Caki2 (cell line): ENCODE results near the gene ANGPT4. TPM values are rescaled to one million over a fixed set of nuclear protein-coding genes. Genes with fewer than 3 reads are reported as not detected.

ENCODE experiments used
- DNase-seq: peaks from one replicate; pipeline ENCODE4 v3.0.0-alpha.2; 2015; ENCODE audit warnings: low read depth
- in situ Hi-C: cut with HindIII; loops from 2 replicates; pipeline ENCODE4 v1.10.0; 2016; ENCODE audit warnings: low sequenced_read_pairs, low pct_unique_long_range_greater_than_20kb, mixed read lengths
- total RNA-seq: library from RNA; depleted of rRNA; stranded (reverse); fragments of >200 nt; shearing (Covaris generic); gene quantifications from 2 replicates; pipeline ENCODE4 v1.2.3, GENCODE V29; 2014; ENCODE audit warnings: low replicate concordance

Gene ANGPT4
- total RNA-seq, 1 experiment from 2014 or later, result not detected

DNA sequence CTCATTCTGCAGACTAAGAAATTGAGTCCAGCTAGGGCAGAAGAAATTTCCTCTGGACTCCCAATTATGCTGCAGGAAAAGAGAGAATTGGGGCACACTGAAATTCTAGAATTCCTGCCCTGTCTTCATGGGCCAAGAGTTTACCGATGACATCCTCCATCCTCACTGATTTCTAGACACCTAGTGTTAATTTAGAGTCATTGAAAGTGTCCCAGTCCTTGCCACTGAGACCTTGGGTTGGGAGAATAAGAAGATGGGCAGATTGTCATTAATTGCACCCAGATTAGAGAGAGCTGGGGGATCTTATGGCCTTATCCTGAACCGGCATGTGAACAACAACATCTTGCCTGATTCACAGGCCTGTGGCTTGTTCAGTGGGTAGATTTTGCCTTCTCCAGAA, 29.0 kb downstream of the ANGPT4 start:
- in situ Hi-C loops, result no loop called here
- no peak for DNase-seq

DNA sequence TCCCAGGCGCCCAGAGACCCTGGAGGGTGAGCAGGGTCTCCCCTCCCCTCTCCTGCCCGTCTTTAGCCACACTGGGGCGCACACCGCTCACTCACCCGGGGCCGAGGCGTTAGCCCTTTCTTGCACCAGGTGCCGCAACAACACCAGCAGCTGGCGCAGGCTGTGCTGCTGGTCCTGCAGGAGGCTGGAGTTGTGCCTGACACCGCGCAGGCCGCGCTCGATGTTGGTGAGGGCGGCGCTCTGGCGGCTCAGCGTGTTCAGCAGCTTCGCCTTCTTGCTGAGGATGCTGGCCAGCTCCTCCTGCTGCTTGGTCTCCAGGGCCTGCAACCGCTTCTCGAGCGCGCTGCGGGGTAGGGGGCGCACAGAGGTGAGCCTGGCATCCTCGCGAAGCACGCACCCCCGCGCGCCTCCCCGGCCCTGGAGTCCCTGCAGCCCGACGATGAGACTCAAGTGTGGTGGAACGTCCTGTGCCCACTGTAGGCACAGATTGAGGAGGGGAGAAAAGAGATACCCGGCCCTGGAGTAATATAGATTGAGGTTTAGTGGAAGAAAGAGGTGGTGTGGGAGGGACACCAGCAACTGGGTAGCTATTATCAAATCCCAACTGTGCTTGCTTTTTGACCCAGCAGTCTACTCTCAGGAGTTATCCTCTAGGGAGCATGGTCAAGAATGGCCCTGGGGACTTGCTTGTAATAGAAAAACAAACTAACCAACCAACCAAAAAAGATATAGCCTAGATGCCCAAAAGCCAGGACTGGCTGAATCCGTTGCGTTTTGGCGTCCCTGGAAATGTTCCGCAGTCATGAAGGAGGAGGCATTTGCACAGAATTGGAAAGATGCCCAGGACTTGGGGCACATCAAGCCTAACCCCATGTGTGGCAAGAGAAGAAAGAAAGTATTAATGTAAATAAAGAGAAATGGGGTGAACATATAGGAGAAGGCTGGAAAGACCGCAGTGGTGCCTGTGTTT, 30.9 kb downstream of the ANGPT4 start:
- in situ Hi-C loops, result no loop called here
- DNase-seq, result no peak

DNA sequence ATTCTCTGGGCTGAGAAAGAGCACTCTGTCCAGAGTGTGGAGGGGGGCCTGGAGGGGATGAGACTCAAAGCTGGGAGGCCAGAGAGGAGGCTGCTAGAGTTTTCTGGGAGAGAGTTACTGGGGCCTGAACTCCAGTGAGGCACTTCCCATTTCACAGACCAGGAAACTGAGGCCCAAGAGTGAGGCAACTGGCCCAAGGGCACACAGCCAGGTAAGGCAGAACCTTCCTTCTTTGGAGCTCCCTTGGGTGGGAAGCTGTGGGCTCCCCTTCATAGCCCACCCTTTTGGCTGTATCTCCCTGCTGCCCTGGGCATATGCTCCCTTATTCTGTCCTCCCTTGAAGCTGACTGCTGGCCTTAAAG, 34.4 kb downstream of the ANGPT4 start:
- in situ Hi-C loops, result no loop called here
- no peak for DNase-seq

DNA sequence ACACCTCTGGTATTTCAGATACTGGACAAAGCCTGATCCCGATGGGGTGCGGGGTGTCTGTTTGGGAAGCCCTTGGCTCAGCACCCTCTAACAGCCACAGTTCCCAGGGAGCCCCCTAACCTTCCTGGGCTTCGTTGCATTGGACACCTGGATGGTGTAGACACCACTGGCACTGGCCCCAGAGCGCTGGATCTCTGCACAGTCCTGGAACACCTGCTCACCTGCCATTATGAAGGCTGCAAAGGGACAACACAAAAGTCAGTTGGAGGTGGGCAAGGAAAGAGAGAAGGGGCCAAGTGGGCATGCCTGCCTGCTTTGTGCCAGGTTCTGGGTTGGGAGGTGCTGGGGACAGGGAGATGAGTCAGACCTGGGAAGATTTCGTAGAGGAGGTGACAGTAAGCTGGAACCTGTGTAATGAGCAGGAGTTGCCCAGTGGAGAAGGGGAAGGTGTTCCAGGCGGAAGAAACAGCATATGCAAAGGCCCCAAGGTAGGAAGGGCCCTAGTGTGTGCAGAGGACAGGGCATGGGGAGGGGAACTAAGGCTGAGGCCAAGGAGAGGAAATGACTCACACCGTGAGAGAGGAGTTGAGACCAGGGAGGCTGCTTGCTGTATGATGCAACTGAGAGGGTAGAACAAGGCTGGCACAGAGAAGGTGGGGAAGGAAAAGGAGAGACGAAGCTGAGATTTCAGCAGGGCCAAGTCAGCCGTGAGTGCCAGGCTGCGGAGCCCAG, 34.9 kb downstream of the ANGPT4 start:
- in situ Hi-C loops, result no loop called here

DNA sequence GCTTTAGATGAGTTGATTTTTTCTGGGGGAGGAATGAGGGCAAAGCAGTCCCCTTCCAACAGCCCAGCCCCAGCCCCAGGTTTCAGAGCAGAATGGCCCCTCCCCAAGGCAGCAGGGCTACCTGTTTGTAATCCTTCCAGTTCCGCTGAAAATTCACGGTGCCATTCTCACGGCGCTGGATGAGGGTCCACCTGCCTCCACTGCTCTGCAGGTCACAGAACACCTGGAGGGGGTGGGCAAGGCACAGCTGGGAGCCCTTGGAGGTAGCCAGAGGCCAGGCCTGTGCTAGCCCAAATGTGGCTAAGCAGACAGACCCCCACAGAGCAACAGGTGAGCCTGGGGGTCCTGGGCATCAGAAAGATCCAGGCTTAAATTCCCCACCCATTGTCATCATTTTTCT, 36.5 kb downstream of the ANGPT4 start:
- DNase-seq, result no peak
- in situ Hi-C loops, result no loop called here

More for the DNA sequence above, 34.9 kb downstream of the ANGPT4 start:
- peak; percentile 27 for DNase-seq

DNA sequence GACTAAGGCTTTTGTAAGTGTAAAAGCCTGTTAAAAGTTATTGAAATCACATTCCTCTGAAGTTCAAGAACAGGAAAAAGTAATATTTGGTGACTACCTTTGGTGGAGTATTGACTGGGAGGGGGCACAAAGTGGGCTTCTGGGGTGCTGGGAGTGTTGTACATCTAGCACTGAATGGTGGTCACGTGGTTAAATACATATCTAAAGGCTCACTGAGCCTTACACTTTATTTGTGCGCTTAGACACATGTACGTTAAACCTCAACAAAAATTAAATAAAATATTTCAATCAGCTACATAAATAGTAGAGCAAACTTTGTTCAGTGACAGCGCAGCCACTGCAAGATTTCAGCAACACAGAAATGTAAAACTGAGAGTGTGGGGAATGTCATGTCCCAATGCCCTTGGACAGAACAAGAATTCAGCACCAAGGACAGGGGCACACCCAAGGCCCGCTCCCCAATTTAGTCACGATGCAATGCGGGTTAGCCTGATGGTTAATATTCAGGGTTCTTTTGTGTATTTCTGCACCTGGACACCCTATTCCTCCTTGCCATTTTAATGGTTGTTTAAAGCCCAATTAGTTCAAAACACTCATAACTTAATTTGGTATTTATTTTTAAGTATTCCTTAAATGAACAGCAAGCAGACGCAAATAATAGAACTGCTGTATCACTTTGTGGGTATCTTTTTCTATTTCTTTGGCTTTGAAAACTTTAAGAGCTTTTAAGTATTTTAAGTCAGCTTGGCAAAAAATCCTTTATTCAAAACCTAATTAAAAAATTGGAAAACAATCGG, 37.4 kb downstream of the ANGPT4 start:
- in situ Hi-C loops, result no loop called here
- no peak for DNase-seq

DNA sequence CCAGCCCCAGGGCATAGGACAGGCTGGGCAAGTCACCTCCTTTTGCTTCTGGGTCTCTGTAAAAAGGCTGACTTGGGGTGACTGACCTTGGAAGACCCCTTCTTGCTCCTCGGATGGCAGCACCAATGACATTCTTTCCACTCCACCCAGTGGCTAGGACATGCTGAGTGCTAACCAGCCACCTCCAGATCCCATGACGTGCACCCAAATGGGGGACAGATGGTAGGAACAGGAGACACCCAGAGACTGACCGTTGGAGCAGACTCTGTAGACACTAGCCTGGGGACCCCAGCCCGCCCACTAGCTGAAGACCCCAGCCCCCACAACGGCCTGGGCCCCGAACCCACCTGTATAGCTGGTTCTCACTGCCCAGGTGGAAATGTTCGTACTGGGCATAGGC, 38.3 kb downstream of the ANGPT4 start:
- in situ Hi-C loops, result no loop called here
- DNase-seq, result no peak

DNA sequence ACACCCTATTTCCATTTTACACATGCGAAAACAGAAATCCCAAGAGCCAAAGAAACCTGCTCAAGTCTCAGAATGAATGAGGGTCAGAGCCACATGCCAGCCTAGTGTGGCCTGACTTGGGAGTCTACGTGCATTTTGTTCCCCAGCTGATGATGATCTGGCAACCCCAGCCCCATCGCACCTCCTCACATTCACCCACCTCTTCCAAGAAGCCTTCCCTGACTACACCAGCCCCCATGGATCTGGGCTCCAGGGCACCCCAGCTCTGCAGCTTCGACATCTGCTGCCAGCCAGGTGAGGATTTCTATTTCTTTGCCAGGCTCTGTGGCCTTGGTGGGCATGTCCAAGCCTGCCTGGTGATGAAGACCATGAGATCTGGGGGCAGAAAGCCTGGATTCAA, 41.0 kb downstream of the ANGPT4 start:
- no peak for DNase-seq
- in situ Hi-C loops, result no loop called here

DNA sequence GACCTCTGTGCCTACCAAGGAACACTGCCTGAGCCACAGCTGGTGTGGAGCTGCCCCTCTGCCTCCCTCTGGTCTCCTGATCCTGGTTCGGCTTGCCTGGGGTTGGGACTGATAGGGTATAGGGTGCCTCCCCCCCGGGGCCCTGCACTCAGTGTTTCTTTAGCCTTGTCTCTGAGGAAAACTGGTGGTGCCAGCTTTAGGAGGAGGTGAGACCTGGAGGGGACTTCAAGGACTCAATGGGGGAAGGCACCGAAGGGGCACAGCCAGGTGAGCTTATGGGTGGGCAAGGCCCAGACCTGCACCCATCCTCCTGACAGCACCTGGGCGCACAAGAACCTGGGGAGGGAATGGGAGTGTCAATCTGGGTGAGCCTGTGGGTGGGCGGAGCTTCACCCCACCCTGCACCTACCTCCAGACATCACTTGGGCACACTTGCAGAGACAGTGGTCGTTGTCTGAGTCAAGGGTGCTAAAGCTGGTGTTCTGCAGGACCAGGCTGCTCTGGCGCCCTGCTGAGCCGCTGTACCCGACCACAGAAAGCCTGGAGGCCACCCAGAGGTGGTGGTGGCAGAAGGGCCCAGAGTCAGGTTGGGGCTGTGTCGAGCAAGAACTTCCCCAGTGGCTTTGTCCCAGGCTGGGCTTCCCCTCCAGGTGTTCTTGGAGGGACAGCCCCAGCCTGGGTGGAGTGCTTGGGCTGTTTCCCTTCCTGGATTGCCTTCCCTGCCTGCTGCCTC, 42.1 kb downstream of the ANGPT4 start:
- in situ Hi-C loops, result no loop called here
- DNase-seq, result no peak

DNA sequence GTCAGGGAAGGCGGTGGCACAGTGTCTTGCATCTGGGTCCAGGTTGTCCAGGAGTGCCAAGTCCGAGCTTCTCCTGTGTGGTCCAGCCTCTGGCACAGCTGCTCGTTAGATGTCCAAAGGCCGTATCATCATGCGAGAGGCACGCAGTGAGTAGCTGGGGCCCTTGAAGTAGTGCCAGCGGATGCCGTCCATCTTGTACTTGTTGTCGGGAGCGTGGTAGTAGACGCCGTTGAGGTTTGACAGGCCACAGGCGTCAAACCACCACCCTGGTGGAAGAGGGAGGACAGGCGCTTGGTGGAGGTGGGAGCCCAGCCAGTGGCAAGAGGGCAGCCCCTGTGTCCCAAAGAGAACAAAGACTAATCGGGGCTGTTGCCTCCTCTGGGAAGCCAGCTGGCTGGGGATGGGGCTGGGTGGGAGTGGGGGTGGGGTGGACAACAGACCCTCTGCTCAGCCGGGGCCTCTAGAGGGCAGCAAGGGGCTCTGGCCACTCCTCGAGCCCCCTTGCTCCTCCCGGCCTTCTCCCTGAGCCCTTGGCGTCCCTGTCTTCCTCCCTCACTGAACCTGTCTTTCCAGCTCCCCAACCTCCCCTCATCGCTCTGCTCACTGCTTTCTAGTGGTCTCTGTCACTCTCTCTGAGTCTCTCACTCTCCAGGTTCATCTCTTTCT, 43.1 kb downstream of the ANGPT4 start:
- in situ Hi-C loops, result no loop called here
- DNase-seq, result no peak

DNA sequence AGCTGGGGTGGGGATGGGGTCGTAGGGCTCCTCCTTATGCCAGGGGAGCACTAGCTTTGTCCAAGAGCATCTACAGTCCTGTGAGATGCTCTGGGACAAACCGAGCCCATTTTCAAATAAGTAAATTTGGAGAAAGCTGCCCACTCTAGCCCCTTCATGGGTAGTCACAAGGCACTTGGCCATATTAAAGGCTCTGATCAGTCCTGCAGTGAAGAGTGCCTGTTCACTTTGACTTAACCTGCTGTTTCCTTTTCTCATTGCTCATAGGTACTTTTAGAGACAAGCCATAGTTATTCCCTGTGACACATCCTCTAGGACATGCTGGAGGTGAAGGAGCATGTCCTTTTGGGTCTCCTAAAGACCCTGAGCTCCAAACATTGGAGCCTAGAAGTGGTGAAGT, 44.2 kb downstream of the ANGPT4 start:
- DNase-seq, result no peak
- in situ Hi-C loops, result no loop called here

DNA sequence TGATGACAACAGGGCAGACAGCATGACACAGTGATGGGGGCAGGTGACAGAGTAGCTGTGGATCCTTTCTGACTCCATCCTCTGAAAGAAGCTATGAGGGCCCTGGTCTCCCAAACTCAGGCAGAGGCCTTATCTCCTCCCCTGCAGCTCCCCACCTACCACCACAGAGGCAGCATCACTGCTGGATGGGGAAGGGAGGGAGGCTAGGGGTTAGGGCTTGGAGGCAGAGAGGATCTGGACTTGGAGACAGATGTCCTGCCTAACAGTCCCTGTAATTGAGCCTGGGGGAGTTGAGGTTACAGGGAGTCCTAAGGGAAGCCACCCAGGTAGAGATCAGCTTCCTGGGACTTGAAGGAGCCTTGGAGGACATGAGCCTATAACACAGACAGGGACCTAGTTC, 44.7 kb downstream of the ANGPT4 start:
- in situ Hi-C loops, result no loop called here
- DNase-seq, result no peak

DNA sequence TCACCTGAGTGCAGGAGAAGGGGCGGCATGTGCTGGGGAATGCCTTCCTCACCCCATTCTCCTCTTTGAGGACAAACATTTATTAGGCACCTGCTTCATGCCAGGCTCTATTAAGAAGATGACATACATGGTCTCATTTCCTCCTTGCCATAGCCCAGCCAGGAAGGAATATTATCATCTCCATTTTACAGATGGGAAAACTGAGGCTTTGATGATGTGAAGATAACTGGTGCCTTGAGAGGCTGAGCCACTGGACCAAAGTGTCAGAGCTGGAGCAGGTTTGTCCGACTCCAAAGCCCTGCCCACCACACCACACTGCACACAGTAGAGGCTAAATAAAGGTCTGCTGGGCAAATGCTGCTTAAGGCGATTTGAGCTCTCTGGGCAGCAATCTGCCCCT, 45.4 kb downstream of the ANGPT4 start:
- DNase-seq, result no peak
- in situ Hi-C loops, result no loop called here

DNA sequence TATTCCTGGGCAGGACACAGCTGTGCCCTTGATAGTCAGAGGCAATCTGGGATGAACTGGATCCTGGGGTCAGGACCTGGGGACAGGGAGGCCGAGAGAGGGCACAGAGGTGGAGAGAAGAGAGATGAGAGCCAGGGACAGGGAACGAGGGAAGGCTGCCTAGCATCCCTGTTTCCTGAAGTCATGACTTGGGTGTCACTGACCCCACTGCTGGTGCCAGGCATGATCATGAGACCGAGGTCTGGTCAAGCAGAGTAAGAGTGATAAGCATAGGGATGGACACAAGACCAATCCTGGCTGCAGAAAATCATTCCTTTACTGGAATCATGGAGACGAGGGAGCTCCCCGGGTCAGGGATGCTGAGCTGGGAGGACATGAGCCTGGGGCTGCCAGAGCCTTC, 46.5 kb downstream of the ANGPT4 start:
- in situ Hi-C loops, result no loop called here
- DNase-seq, result no peak

DNA sequence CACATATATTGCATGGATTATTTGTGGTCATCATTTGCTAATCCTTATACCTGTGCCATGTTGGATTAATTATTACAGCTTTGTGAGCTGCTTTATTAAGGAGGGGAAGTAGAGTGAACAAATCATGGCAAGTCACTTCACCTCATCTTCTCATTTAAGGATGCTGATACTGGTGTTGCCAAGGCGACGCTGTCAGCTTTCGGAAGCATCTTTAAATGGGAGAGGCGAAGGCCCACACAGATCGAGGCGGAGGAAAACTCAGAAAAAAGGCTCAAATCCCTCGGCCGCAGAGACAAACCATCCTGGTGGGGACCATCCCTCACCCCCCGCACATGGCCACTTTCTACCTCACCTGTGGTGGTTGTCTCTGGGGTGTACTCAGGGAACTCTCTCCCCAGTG, 47.9 kb downstream of the ANGPT4 start:
- in situ Hi-C loops, result no loop called here
- DNase-seq, result no peak

DNA sequence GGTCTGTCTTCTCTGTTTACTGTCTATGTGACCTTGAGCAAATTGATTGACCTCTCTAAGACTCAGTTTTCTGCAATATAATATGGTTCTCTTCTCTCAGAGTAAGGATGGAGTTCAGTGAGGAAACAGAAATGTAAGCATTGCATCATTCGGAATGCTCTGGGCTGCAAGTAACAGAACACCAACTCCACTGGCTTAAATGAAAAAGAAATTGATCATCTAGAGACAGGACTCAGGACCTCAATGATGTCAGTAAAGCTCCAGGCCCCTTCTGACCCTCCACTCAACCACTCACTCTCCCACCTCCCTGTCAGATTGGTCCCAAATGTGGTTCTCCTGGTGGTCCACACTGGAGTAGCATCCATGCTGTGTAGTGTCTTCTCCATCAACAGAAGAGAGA, 50.7 kb downstream of the ANGPT4 start:
- no peak for DNase-seq
- in situ Hi-C loops, result no loop called here

DNA sequence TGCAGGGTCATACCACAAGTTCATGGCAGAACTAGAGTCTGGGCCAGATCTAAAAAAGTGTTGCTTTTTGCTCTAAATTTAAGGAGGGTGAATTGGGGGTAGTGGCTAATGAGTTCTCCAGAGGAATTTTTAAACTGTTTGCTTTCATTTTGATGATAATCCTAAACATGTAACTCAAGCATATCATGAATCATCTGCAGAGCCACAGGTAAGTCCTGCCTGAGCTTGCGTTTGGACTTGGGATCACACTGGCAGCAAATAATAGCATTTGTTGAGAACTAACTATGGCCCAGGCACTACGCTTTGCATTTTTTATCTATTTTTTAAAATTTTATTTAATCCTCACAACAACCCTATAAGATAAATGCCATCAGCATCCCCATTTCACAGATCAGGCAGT, 55.2 kb downstream of the ANGPT4 start:
- in situ Hi-C loops, result no loop called here
- DNase-seq, result no peak

DNA sequence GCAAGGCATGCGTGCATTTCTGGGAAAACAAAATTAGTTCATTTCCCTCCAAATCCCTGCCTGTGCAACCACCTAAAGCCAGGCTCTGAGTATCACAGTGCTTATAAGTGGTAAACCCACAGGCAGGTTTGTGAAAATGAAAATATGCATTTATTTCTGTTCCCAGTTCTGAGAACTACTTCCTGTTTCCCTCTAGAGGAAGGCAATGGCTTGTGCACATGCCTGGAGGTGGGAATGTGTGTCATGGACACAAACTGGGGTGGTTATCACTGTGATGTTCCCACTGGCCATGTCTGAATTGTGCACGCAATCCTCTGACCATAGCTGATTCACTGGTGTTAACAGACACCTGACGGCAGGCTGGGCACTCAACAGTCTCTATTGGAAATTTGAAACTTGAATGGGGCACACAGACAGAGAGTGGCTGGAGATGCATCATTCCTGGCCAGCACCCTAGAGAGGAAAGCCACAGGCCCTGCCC, 56.3 kb downstream of the ANGPT4 start:
- in situ Hi-C loops, result no loop called here
- DNase-seq, result no peak
